ENCODE data around the gene SEPTIN10.
"Not testable (repeated sequence)": the region's sequence is repeated elsewhere in the genome, so short reads cannot be mapped to it uniquely, and the experiment has no call there.

Gene SEPTIN10

GRCh38 chr2:109632158-109632789, 18.5 kb upstream of the SEPTIN10 start:
- H3K4me1 ChIP-seq (ENCODE audit: control insufficient read depth, insufficient read depth, low read length, unreplicated experiment) = peaks cover 18% of the 10 kb centered on the region
- H3K4me3 ChIP-seq (ENCODE audit: low read depth, low read length) = no peak overlapping the region
- no peaks in the 10 kb centered on the region for H3K79me2 ChIP-seq (ENCODE audit: control insufficient read depth, insufficient read depth, low read length, unreplicated experiment)
- no peak overlapping the region for H3K27ac ChIP-seq (ENCODE audit: low read depth, low read length)
- no peaks in the 10 kb centered on the region for H3K27me3 ChIP-seq (ENCODE audit: insufficient read depth, low read length)
- no peaks in the 10 kb centered on the region for H3K36me3 ChIP-seq (ENCODE audit: insufficient read depth, low read length)
- H2AFZ ChIP-seq (ENCODE audit: low read length, unreplicated experiment) = no peak overlapping the region

- H3K27ac ChIP-seq (ENCODE audit: low read depth, low read length) = no peak overlapping the region
- no peaks in the 10 kb centered on the region for H3K79me2 ChIP-seq (ENCODE audit: control insufficient read depth, insufficient read depth, low read length, unreplicated experiment)
- no peak overlapping the region for H2AFZ ChIP-seq (ENCODE audit: low read length, unreplicated experiment)
- no peak overlapping the region for H3K4me3 ChIP-seq (ENCODE audit: low read depth, low read length)
- peaks cover 17% of the 10 kb centered on the region for H3K4me1 ChIP-seq (ENCODE audit: control insufficient read depth, insufficient read depth, low read length, unreplicated experiment)
- H3K27me3 ChIP-seq (ENCODE audit: insufficient read depth, low read length) = no peaks in the 10 kb centered on the region
- no peaks in the 10 kb centered on the region for H3K36me3 ChIP-seq (ENCODE audit: insufficient read depth, low read length)
Observed at GRCh38 chr2:109631741-109632140, 18.0 kb upstream of the SEPTIN10 start.

GRCh38 chr2:109630441-109631430, 17.0 kb upstream of the SEPTIN10 start:
- Histone ChIP-seq H3K79me2 (ENCODE audit: control insufficient read depth, insufficient read depth, low read length, unreplicated experiment) (no peaks in the 10 kb centered on the region), H3K36me3 (ENCODE audit: insufficient read depth, low read length) (no peaks in the 10 kb centered on the region), H3K27me3 (ENCODE audit: insufficient read depth, low read length) (no peaks in the 10 kb centered on the region), H3K4me1 (ENCODE audit: control insufficient read depth, insufficient read depth, low read length, unreplicated experiment) (peaks cover 9% of the 10 kb centered on the region), H2AFZ (ENCODE audit: low read length, unreplicated experiment) (no peak overlapping the region), H3K4me3 (ENCODE audit: low read depth, low read length) (no peak overlapping the region), H3K27ac (ENCODE audit: low read depth, low read length) (no peak overlapping the region)

DNA sequence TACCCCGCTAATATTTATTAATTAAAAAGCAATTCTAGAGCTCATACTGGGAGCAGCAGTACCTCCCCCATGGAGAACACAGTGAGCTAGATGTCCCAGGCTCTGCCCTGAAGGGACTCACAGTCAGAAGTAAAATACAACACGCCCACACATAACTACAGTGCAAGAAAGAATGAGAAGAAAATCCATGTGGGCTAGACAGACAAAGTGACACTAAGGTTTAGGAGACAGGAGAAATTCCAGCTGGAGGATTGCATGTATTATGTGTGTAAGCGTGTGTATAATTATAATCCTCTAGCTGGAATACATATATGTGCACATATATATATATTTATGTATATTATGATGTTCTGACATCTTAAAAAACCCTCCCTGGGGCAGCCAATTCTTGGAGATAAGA, 16.1 kb upstream of the SEPTIN10 start:
- Histone ChIP-seq H3K27ac (ENCODE audit: low read depth, low read length) (no peak overlapping the region), H3K79me2 (ENCODE audit: control insufficient read depth, insufficient read depth, low read length, unreplicated experiment) (no peaks in the 10 kb centered on the region), H3K27me3 (ENCODE audit: insufficient read depth, low read length) (no peaks in the 10 kb centered on the region), H3K4me3 (ENCODE audit: low read depth, low read length) (no peak overlapping the region), H2AFZ (ENCODE audit: low read length, unreplicated experiment) (no peak overlapping the region), H3K36me3 (ENCODE audit: insufficient read depth, low read length) (no peaks in the 10 kb centered on the region), H3K4me1 (ENCODE audit: control insufficient read depth, insufficient read depth, low read length, unreplicated experiment) (peaks cover 5% of the 10 kb centered on the region)

DNA sequence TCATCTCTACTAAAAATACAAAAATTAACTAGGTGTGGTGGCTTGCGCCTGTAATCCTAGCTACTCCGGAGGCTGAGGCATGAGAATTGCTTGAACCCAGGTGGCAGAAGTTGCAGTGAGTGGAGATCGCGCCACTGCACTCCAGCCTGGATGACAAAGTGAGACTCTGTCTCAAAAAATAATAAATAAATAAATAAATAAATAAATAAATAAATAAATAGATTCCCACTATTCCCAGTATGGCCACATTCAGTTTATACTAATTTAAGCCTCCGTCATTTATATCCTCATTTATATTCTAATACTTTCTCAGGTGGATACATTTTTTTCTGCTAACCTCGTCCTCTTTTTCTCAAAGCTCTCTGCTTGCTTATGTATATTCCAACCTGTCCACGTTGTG, 14.6 kb upstream of the SEPTIN10 start:
- H3K79me2 ChIP-seq (ENCODE audit: control insufficient read depth, insufficient read depth, low read length, unreplicated experiment); H3K27me3 ChIP-seq (ENCODE audit: insufficient read depth, low read length); H3K4me1 ChIP-seq (ENCODE audit: control insufficient read depth, insufficient read depth, low read length, unreplicated experiment); H3K36me3 ChIP-seq (ENCODE audit: insufficient read depth, low read length); H3K27ac ChIP-seq (ENCODE audit: low read depth, low read length); H3K4me3 ChIP-seq (ENCODE audit: low read depth, low read length); H2AFZ ChIP-seq (ENCODE audit: low read length, unreplicated experiment): not testable (repeated sequence)

- Histone ChIP-seq H3K27me3 (ENCODE audit: insufficient read depth, low read length) (peaks cover 11% of the 10 kb centered on the region), H3K36me3 (ENCODE audit: insufficient read depth, low read length) (no peaks in the 10 kb centered on the region), H3K27ac (ENCODE audit: low read depth, low read length) (no peak overlapping the region), H3K4me1 (ENCODE audit: control insufficient read depth, insufficient read depth, low read length, unreplicated experiment) (no peaks in the 10 kb centered on the region), H3K4me3 (ENCODE audit: low read depth, low read length) (no peak overlapping the region), H3K79me2 (ENCODE audit: control insufficient read depth, insufficient read depth, low read length, unreplicated experiment) (no peaks in the 10 kb centered on the region), H2AFZ (ENCODE audit: low read length, unreplicated experiment) (no peak overlapping the region)
Observed at GRCh38 chr2:109624339-109624738, 10.6 kb upstream of the SEPTIN10 start.

DNA sequence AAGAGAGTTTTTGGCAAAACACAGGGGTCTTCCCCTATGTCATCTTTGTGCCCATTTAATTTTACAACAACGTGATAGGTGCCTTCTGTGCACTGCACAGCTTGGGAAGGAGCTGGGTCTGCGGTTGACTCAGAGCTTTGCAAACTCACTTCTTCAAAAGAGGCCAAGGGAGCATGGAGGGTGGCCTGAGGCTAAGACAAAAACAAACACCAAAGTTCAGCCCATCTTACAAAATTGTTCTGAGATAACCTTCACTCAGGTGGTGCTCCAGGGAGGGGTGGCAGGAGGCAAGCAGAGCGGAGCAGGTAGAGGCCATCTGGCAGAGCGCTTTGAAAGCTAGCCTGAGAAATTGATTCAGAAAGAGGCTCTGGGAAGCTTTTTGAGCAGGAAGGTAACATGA, 10.2 kb upstream of the SEPTIN10 start:
- Histone ChIP-seq H3K4me3 (ENCODE audit: low read depth, low read length) (no peak overlapping the region), H2AFZ (ENCODE audit: low read length, unreplicated experiment) (no peak overlapping the region)

GRCh38 chr2:109623297-109623696, 9.5 kb upstream of the SEPTIN10 start:
- Histone ChIP-seq H3K4me3 (ENCODE audit: low read depth, low read length) (no peak overlapping the region), H3K36me3 (ENCODE audit: insufficient read depth, low read length) (no peaks in the 10 kb centered on the region), H3K4me1 (ENCODE audit: control insufficient read depth, insufficient read depth, low read length, unreplicated experiment) (no peaks in the 10 kb centered on the region), H2AFZ (ENCODE audit: low read length, unreplicated experiment) (no peak overlapping the region), H3K27me3 (ENCODE audit: insufficient read depth, low read length) (peaks cover 11% of the 10 kb centered on the region), H3K27ac (ENCODE audit: low read depth, low read length) (no peak overlapping the region), H3K79me2 (ENCODE audit: control insufficient read depth, insufficient read depth, low read length, unreplicated experiment) (no peaks in the 10 kb centered on the region)

More for the DNA sequence above, 10.2 kb upstream of the SEPTIN10 start:
- no peak overlapping the region for H3K27ac ChIP-seq (ENCODE audit: low read depth, low read length)
- peaks cover 11% of the 10 kb centered on the region for H3K27me3 ChIP-seq (ENCODE audit: insufficient read depth, low read length)
- H3K36me3 ChIP-seq (ENCODE audit: insufficient read depth, low read length) = no peaks in the 10 kb centered on the region
- H3K79me2 ChIP-seq (ENCODE audit: control insufficient read depth, insufficient read depth, low read length, unreplicated experiment) = no peaks in the 10 kb centered on the region
- no peaks in the 10 kb centered on the region for H3K4me1 ChIP-seq (ENCODE audit: control insufficient read depth, insufficient read depth, low read length, unreplicated experiment)

GRCh38 chr2:109619032-109619615, 5.4 kb upstream of the SEPTIN10 start:
- no peaks in the 10 kb centered on the region for H3K36me3 ChIP-seq (ENCODE audit: insufficient read depth, low read length)
- H3K79me2 ChIP-seq (ENCODE audit: control insufficient read depth, insufficient read depth, low read length, unreplicated experiment) = peaks cover 19% of the 10 kb centered on the region
- H3K4me1 ChIP-seq (ENCODE audit: control insufficient read depth, insufficient read depth, low read length, unreplicated experiment) = peaks cover 9% of the 10 kb centered on the region
- no peak overlapping the region for H3K4me3 ChIP-seq (ENCODE audit: low read depth, low read length)
- no peak overlapping the region for H2AFZ ChIP-seq (ENCODE audit: low read length, unreplicated experiment)
- peaks cover 11% of the 10 kb centered on the region for H3K27me3 ChIP-seq (ENCODE audit: insufficient read depth, low read length)
- H3K27ac ChIP-seq (ENCODE audit: low read depth, low read length) = no peak overlapping the region

GRCh38 chr2:109616184-109616583, 2.4 kb upstream of the SEPTIN10 start:
- Histone ChIP-seq H3K4me3 (ENCODE audit: low read depth, low read length) (peak overlapping the region; percentile 96), H2AFZ (ENCODE audit: low read length, unreplicated experiment) (no peak overlapping the region), H3K27me3 (ENCODE audit: insufficient read depth, low read length) (no peaks in the 10 kb centered on the region), H3K36me3 (ENCODE audit: insufficient read depth, low read length) (no peaks in the 10 kb centered on the region), H3K4me1 (ENCODE audit: control insufficient read depth, insufficient read depth, low read length, unreplicated experiment) (peaks cover 21% of the 10 kb centered on the region), H3K27ac (ENCODE audit: low read depth, low read length) (no peak overlapping the region), H3K79me2 (ENCODE audit: control insufficient read depth, insufficient read depth, low read length, unreplicated experiment) (peaks cover 41% of the 10 kb centered on the region)
